Nephron progenitor cell (in vitro differentiated cells): ENCODE results near the gene PIMREG.

Experiments
- DNase-seq: peaks from one replicate; pipeline ENCODE4 v3.0.0; 2021
- H3K27ac Mint-ChIP-seq: 2 replicates; pipeline ENCODE4 v1.8.0; 2021; ENCODE audit warnings: mild to moderate bottlenecking, moderate library complexity, mixed read lengths
- H3K27me3 Mint-ChIP-seq: 2 replicates; pipeline ENCODE4 v1.8.0; 2021; ENCODE audit warnings: mild to moderate bottlenecking, low read depth, mixed read lengths; ENCODE audit not compliant: poor library complexity
- H3K36me3 Mint-ChIP-seq: 2 replicates; pipeline ENCODE4 v1.8.0; 2021; ENCODE audit warnings: low read depth, mixed read lengths
- H3K4me1 Mint-ChIP-seq: 2 replicates; pipeline ENCODE4 v1.8.0; 2021; ENCODE audit warnings: mixed read lengths
- H3K4me3 Mint-ChIP-seq: 2 replicates; pipeline ENCODE4 v1.8.0; 2021; ENCODE audit warnings: mild to moderate bottlenecking, moderate library complexity, mixed read lengths
- H3K9me3 Mint-ChIP-seq: 2 replicates; pipeline ENCODE4 v1.8.0; 2021; ENCODE audit warnings: mild to moderate bottlenecking, moderate library complexity, mixed read lengths
- CTCF ChIP-seq: fragments of 200-600 bp; sonication (generic); IDR thresholded peaks from 2 replicates; pipeline ENCODE4 v1.5.0; 2021; ENCODE audit warnings: antibody characterized with exemption

Gene PIMREG

GRCh38 chr17:6465206-6466003 is 21.1 kb downstream of the PIMREG start:
- H3K4me1 Mint-ChIP-seq, result no peaks in the 10 kb centered on the region
- DNase-seq, result no peak
- no peak overlapping the region for H3K4me3 Mint-ChIP-seq
- peak overlapping the region; percentile 71 for H3K27ac Mint-ChIP-seq
- peaks cover 21% of the 10 kb centered on the region for H3K9me3 Mint-ChIP-seq
- H3K36me3 Mint-ChIP-seq, result peaks cover 11% of the 10 kb centered on the region
- no peak for TF ChIP-seq CTCF
- peaks cover 17% of the 10 kb centered on the region for H3K27me3 Mint-ChIP-seq

GRCh38 chr17:6467567-6467966 is 23.3 kb downstream of the PIMREG start:
- Mint-ChIP-seq H3K9me3 (peaks cover 21% of the 10 kb centered on the region), H3K36me3 (peaks cover 11% of the 10 kb centered on the region), H3K27ac (no peak overlapping the region), H3K27me3 (peaks cover 17% of the 10 kb centered on the region), H3K4me1 (peaks cover 6% of the 10 kb centered on the region), H3K4me3 (no peak overlapping the region)
- DNase-seq, result no peak
- TF ChIP-seq CTCF, result no peak

GRCh38 chr17:6468051-6468790 is 24.0 kb downstream of the PIMREG start:
- Mint-ChIP-seq H3K4me3 (no peak overlapping the region), H3K4me1 (peaks cover 11% of the 10 kb centered on the region)
- no peak for DNase-seq

GRCh38 chr17:6470146-6470718 is 26.0 kb downstream of the PIMREG start:
- peaks cover 11% of the 10 kb centered on the region for H3K36me3 Mint-ChIP-seq
- TF ChIP-seq CTCF, result no peak
- H3K27me3 Mint-ChIP-seq, result peaks cover 23% of the 10 kb centered on the region
- DNase-seq, result no peak
- no peak overlapping the region for H3K27ac Mint-ChIP-seq
- H3K4me1 Mint-ChIP-seq, result peaks cover 16% of the 10 kb centered on the region
- H3K9me3 Mint-ChIP-seq, result peaks cover 21% of the 10 kb centered on the region
- H3K4me3 Mint-ChIP-seq, result no peak overlapping the region

More at GRCh38 chr17:6468051-6468790, 24.0 kb downstream of the PIMREG start:
- no peak overlapping the region for H3K27ac Mint-ChIP-seq
- peaks cover 17% of the 10 kb centered on the region for H3K27me3 Mint-ChIP-seq
- peaks cover 21% of the 10 kb centered on the region for H3K9me3 Mint-ChIP-seq
- H3K36me3 Mint-ChIP-seq, result peaks cover 11% of the 10 kb centered on the region
- TF ChIP-seq CTCF, result no peak

- Mint-ChIP-seq H3K4me1 (peaks cover 19% of the 10 kb centered on the region), H3K36me3 (peaks cover 11% of the 10 kb centered on the region), H3K27ac (no peak overlapping the region), H3K9me3 (peaks cover 21% of the 10 kb centered on the region), H3K27me3 (peaks cover 25% of the 10 kb centered on the region), H3K4me3 (no peak overlapping the region)
- no peak for DNase-seq
- no peak for TF ChIP-seq CTCF
These were observed 26.7 kb downstream of the PIMREG start for GRCh38 chr17:6470751-6471521.
